K562 (cell line): ENCODE data around the gene FMNL1. TPM values are rescaled to one million over a fixed set of nuclear protein-coding genes. Genes with fewer than 3 reads are reported as not detected.

Experiments
- ATAC-seq: fragments of 200-7000 bp; cut with Tn5 transposase; 3 replicates; pipeline ENCODE4 v1.9.1; 2020; ENCODE audit warnings: moderate library complexity
- BruUV-seq: library from RNA; stranded (reverse); fragments of 400-500 nt; replicated peaks from 2 replicates; lab custom pipeline; 2021; lab: Mats Ljungman, UMichigan
- CTCF ChIA-PET: fragments of 300-600 bp; formaldehyde crosslinking; extraction: SDS; loops from one replicate; lab custom pipeline; 2021; ENCODE audit warnings: low intra/inter-chr PET ratio; lab: Yijun Ruan, JAX
- POLR2A ChIA-PET: fragments of 300-600, 350-650 bp; sonication (Branson Sonifier 250); formaldehyde crosslinking; extraction: SDS; loops from one replicate; lab custom pipeline; 2021; ENCODE audit warnings: antibody characterized with exemption, inconsistent platforms; lab: Yijun Ruan, JAX
- DNase-seq, 4 experiments: peaks; one replicate each; pipeline versions ENCODE4 v3.0.0 to v3.0.0-alpha.2; 2011 to 2018; ENCODE audit warnings: low spot score in 3 of 4, mixed read lengths in 3 of 4; ENCODE audit errors: extremely low read depth in 1 of 4
- FAIRE-seq: peaks from 2 replicates; lab custom pipeline; 2011; peaks lifted over from hg19 to GRCh38; lab: Jason Lieb, UNC
- H2AFZ ChIP-seq: 2 replicates; pipeline ENCODE4 v1.6.0; 2011; ENCODE audit warnings: low read depth, low read length, control low read depth, inconsistent platforms
- H3K27ac ChIP-seq: fragments of 200-600 bp; 3 replicates; pipeline ENCODE4 v1.8.0; 2011; ENCODE audit warnings: low read depth, mild to moderate bottlenecking, control low read depth, inconsistent platforms, low read length, moderate library complexity, mixed read lengths; ENCODE audit errors: extremely low read depth
- H3K27me3 ChIP-seq, 2 experiments: fragments of 300-600 bp in 1 of 2; 2 replicates in 1 of 2; 3 replicates in 1 of 2; pipeline versions ENCODE4 v1.6.0 to v1.8.0; 2011; ENCODE audit warnings: inconsistent platforms in 2 of 2, low read length in 2 of 2, mild to moderate bottlenecking in 1 of 2, mixed read lengths in 1 of 2, moderate library complexity in 1 of 2; ENCODE audit not compliant: control insufficient read depth in 2 of 2, insufficient read depth in 2 of 2
- H3K36me3 ChIP-seq: fragments of 300-600 bp; 3 replicates; pipeline ENCODE4 v1.8.0; 2011; ENCODE audit warnings: mild to moderate bottlenecking, low read length, inconsistent platforms; ENCODE audit not compliant: control insufficient read depth, insufficient read depth
- H3K4me1 ChIP-seq, 2 experiments: fragments of 200-600 bp in 1 of 2; replicated peaks in 1 of 2; 2 replicates in 1 of 2; 3 replicates in 1 of 2; pipeline versions ENCODE4 v1.5.1 to v1.8.0; 2011; ENCODE audit warnings: inconsistent platforms in 2 of 2, low read length in 2 of 2, mild to moderate bottlenecking in 1 of 2, mixed read lengths in 1 of 2, moderate library complexity in 1 of 2; ENCODE audit not compliant: control insufficient read depth in 2 of 2, insufficient read depth in 2 of 2
- H3K4me2 ChIP-seq: 2 replicates; pipeline ENCODE4 v1.6.1; 2011; ENCODE audit warnings: low read length, control low read depth, inconsistent platforms, mixed read lengths; ENCODE audit not compliant: insufficient read depth
- H3K4me3 ChIP-seq: fragments of 200-600 bp; sonication (generic), shearing (Covaris generic); 2 replicates; pipeline ENCODE4 v1.5.1; 2016; ENCODE audit warnings: control low read depth, inconsistent platforms
- H3K79me2 ChIP-seq: fragments of 200-600 bp; 3 replicates; pipeline ENCODE4 v1.8.0; 2011; ENCODE audit warnings: low read length, inconsistent platforms; ENCODE audit not compliant: control insufficient read depth, insufficient read depth
- H3K9ac ChIP-seq, 2 experiments: 2 replicates each; pipeline versions ENCODE4 v1.6.0 to v1.6.1; 2011; ENCODE audit warnings: low read depth in 2 of 2, low read length in 2 of 2, control low read depth in 1 of 2, inconsistent platforms in 1 of 2, mild to moderate bottlenecking in 1 of 2, mixed read lengths in 1 of 2; ENCODE audit not compliant: insufficient read depth in 1 of 2
- H3K9me1 ChIP-seq: one replicate; pipeline ENCODE4 v1.6.0; 2011; ENCODE audit warnings: inconsistent platforms, mild to moderate bottlenecking, low read length, moderate library complexity; ENCODE audit not compliant: control insufficient read depth, insufficient read depth
- H3K9me3 ChIP-seq: replicated peaks from 2 replicates; pipeline ENCODE4 v1.5.1; 2011; ENCODE audit warnings: low read depth, low read length, inconsistent platforms; ENCODE audit not compliant: control insufficient read depth, insufficient read depth
- H4K20me1 ChIP-seq: replicated peaks from 2 replicates; pipeline ENCODE4 v1.6.1; 2011; ENCODE audit warnings: low read length, inconsistent platforms, mixed read lengths; ENCODE audit not compliant: control insufficient read depth, insufficient read depth
- PHF21A ChIP-seq: fragments of 450-650 bp; IDR thresholded peaks from 2 replicates; pipeline ENCODE4 v1.6.1; 2017; ENCODE audit warnings: low read depth, borderline replicate concordance
- ZNF511 ChIP-seq: sonication (generic); formaldehyde crosslinking; IDR thresholded peaks from 2 replicates; pipeline ENCODE4 v1.8.0; 2022; ENCODE audit warnings: mild to moderate bottlenecking, missing genetic modification reagents
- WGBS: fragments of 100-300 bp; shearing (Covaris generic); methylation state at CpG from one replicate; pipeline ENCODE4 v1.1.6; 2016; ENCODE audit warnings: low coverage, mixed read lengths; ENCODE audit not compliant: insufficient coverage; ENCODE audit errors: missing lambda C conversion rate; 5-methylcytosine and 5-hydroxymethylcytosine counted together
- in situ Hi-C: fragments of 300-500 bp; cut with MboI; formaldehyde crosslinking; loops from 4 replicates; pipeline ENCODE4 v1.15.0; 2018; ENCODE audit warnings: inconsistent platforms, mixed read lengths
- intact Hi-C: fragments of 100-400 bp; cut with micrococcal nuclease; formaldehyde crosslinking; loops from 2 replicates; pipeline ENCODE4 v1.14.2; 2022
- polyA plus RNA-seq, 8 experiments: library from polyadenylated mRNA; depleted of rRNA in 4 of 8; stranded (reverse) in 5 of 8; unstranded in 3 of 8; fragments of >200 nt; fragmentation: Nextera tagmentation in 2 of 8; fragmentation: Illumina TruSeq in 1 of 8; extraction: Ambion mirVana in 2 of 8; extraction: Trizol in 1 of 8; gene quantifications; 2 replicates each; pipeline versions ENCODE4 v1.2.1 to v1.2.3, GENCODE V29; 2011 to 2014; ENCODE audit warnings: inconsistent platforms in 1 of 8, missing spikeins in 1 of 8
- total RNA-seq, 7 experiments: library from RNA; depleted of rRNA in 6 of 7; stranded (reverse); fragments of >200 nt in 6 of 7; fragmentation: Illumina TruSeq in 2 of 7; extraction: Trizol in 2 of 7; gene quantifications; 2 replicates each; pipeline versions ENCODE4 v1.2.1 to v1.2.3, GENCODE V29; 2011 to 2021; ENCODE audit warnings: low replicate concordance in 1 of 7
- TF ChIP-seq, protein P1 (sequence below), 2 experiments: fragments of 450-650 bp; IDR thresholded peaks; 2 replicates each; pipeline ENCODE4 v1.6.1; 2018; ENCODE audit warnings: mild to moderate bottlenecking in 2 of 2, low read depth in 1 of 2; ENCODE audit not compliant: partially characterized antibody in 2 of 2

The FMNL1 gene
- total and polyA plus RNA-seq, 9 of the 15 experiments (the other 6 are each of a cell fraction or from before 2014, with no cell fraction given): 0.70 to 36.6 (median 7.7) TPM

DNA sequence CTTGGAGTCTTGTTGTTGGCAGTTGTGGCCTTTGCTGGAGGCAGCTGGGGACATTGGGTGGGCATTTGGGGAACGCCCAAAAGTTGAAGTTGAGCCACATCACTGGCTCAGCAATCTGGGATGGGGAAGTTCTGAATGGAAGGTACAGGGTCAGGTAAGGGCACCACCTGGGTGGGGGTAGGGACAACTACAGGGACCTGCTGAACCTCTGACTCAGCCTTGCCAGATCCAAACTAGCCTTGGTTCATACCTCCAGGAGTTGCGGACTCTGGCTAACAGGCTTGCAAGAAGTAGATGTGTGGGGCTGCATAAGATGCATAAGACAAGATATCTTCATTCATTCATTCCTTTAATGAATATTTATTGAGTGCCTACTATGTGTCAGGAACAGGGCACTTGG is 16.0 kb downstream of the FMNL1 start:
- no peak for TF ChIP-seq PHF21A
- TF ChIP-seq, protein P1, sequence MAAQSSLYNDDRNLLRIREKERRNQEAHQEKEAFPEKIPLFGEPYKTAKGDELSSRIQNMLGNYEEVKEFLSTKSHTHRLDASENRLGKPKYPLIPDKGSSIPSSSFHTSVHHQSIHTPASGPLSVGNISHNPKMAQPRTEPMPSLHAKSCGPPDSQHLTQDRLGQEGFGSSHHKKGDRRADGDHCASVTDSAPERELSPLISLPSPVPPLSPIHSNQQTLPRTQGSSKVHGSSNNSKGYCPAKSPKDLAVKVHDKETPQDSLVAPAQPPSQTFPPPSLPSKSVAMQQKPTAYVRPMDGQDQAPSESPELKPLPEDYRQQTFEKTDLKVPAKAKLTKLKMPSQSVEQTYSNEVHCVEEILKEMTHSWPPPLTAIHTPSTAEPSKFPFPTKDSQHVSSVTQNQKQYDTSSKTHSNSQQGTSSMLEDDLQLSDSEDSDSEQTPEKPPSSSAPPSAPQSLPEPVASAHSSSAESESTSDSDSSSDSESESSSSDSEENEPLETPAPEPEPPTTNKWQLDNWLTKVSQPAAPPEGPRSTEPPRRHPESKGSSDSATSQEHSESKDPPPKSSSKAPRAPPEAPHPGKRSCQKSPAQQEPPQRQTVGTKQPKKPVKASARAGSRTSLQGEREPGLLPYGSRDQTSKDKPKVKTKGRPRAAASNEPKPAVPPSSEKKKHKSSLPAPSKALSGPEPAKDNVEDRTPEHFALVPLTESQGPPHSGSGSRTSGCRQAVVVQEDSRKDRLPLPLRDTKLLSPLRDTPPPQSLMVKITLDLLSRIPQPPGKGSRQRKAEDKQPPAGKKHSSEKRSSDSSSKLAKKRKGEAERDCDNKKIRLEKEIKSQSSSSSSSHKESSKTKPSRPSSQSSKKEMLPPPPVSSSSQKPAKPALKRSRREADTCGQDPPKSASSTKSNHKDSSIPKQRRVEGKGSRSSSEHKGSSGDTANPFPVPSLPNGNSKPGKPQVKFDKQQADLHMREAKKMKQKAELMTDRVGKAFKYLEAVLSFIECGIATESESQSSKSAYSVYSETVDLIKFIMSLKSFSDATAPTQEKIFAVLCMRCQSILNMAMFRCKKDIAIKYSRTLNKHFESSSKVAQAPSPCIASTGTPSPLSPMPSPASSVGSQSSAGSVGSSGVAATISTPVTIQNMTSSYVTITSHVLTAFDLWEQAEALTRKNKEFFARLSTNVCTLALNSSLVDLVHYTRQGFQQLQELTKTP (IDR thresholded peaks at IDR 0.05; ENCODE audit: low read depth in 1 of 2, partially characterized antibody in 2 of 2): no peak
- TF ChIP-seq ZNF511 (CRISPR knock-in tag): no peak
- Histone ChIP-seq H3K9me3 (no peaks in the 10 kb centered on the region), H3K9me1 (no peaks in the 10 kb centered on the region), H3K4me1 (peaks cover 3 to 23% of the 10 kb centered on the region in 2 experiments; a peak in 2 of 5 replicates), H3K27ac (no peak overlapping the region), H3K27me3 (no peaks in the 10 kb centered on the region), H3K4me2 (no peak overlapping the region), H3K79me2 (no peaks in the 10 kb centered on the region), H3K9ac (peak overlapping the region in 1 of 2 experiments; percentile 54; a peak in 1 of 4 replicates), H4K20me1 (no peaks in the 10 kb centered on the region), H2AFZ (no peak overlapping the region), H3K4me3 (no peak overlapping the region), H3K36me3 (peaks cover 25% of the 10 kb centered on the region; the same call in 1 of the 3 replicates)
- FAIRE-seq: no peak
- WGBS: 93% methylated on average over 2 of the region's 2 CpGs
- CTCF ChIA-PET: interaction anchor here (0.6 kb wide), 1 partner anchor 72 kb away, joined by 3 read pairs; no protein-coding TSS in a partner anchor
- POLR2A ChIA-PET: interaction anchor here (0.6 to 2.9 kb wide), 2 partner anchors 89 to 103 kb away, joined by 3 to 10 read pairs; partner anchors contain the start of gene HEXIM1
- no TSS peak for BruUV-seq
- intact Hi-C loops: no loop called here
- no peak for ATAC-seq
- DNase-seq: no peak
- in situ Hi-C loops: no loop called here
